HG02973 (cell line): ENCODE results near the gene C11orf42.

Experiments used
- ATAC-seq: cut with Tn5 transposase; IDR thresholded peaks from one replicate; pipeline ENCODE4 v1.9.1; 2021; ENCODE audit warnings: moderate library complexity; ENCODE audit not compliant: unreplicated experiment

C11orf42 gene, protein sequence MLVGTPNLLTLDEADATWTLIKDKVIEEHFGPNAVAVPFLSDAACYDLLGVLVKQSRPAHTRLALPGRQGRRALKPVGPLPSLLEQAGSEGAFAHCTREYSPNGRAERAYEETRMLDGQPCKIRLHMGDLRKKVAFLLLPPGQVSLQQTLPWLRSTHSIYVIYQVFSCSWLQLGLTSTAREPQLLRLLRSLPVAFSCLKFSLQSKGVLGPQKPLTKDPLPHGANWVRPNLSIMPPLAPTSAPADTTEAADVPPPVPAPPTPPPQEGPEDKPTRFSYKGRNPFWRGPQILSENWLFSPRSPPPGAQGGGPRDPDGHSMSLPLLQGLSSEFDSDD

GRCh38 chr11:6205366-6205765 lies at the start of gene C11orf42:
C11orf42 (plus strand) TSS chr11:6205557; CDS start chr11:6205616, 59 bp downstream.
- no peak for ATAC-seq

- ATAC-seq, result no peak
These were observed 48.6 kb upstream of the C11orf42 start for GRCh38 chr11:6156628-6157359.

DNA sequence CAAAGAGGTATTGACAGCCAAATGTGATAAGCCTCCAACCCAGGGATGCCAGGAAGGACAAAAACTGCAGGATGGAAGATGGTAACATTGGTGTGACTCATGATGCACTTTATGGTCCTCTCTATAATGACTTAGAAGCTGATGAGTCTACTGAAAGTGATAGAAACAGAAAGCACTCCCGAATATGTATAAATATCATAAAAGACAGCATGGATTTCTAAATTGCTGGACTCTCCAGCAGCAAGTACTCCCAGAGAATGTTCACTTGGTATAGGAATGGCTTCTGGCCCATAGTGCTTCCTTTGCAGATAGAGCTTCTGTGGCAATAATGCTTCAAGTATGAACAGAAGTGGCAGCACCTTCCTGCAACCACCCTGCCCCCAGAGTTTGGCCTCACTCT lies 35.1 kb upstream of the C11orf42 start, which contains the start of gene OR52B2:
OR52B2 (minus strand) TSS at position 101 of the 400 bp plus-strand sequence; CDS start at position 101, 0 bp downstream.
- no peak for ATAC-seq

DNA sequence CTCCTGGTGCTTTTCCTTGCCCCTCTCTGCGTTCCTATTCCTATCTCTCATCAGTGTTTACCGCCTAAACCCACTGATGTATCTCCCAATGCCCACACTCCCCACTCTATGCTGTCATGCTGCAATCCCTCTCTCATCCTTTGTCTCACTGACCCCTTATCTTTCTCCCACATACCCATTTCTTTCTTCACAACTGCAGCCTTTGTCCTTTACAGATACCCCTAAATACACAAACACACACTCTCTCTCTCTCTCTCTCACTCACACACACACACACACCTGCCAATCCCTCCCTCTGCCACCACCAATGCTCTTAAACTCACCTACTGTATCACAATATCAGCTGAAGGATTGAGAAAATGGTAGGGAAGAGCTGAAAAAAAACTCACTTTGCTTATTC lies 29.9 kb upstream of the C11orf42 start:
- no peak for ATAC-seq

DNA sequence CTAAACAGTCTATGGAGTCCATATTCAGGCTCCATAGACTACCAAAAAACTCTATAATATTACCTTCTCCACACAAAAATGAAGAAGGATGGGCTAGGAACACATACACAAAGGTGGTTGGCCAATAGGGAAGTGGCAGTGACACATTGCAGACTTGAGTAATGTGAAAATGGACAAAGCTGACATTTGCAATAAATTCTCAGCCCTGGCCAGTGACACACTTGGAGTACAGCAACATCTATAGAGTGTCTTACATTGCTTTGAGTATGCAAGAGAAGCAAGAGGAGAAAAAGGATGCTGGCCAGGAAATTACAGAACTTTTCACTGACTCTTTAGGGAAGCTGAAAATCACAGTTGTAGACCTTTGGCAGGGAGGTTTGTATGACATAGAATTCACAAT lies 13.6 kb upstream of the C11orf42 start:
- ATAC-seq, result no peak

GRCh38 chr11:6194065-6194581 lies 11.2 kb upstream of the C11orf42 start:
- ATAC-seq, result no peak

DNA sequence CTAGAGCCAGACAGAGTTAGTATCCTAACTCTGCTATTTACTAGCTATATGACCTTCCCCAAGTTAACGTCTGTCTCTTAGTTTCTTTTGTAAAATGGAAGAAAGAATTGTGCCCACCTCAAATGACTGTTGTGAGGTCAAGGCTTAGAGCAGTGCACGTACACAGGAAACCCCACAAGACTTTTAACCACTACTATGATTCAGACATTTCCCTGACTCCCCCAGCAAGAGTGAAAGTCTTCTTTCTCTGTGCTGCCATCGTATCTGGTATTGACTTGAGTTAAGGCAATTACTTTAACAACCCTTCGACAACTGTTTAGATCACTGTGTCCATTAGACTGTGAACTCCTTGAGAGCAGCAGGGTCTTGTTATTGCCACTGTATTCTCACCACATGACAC lies 9.0 kb upstream of the C11orf42 start:
- no peak for ATAC-seq

DNA sequence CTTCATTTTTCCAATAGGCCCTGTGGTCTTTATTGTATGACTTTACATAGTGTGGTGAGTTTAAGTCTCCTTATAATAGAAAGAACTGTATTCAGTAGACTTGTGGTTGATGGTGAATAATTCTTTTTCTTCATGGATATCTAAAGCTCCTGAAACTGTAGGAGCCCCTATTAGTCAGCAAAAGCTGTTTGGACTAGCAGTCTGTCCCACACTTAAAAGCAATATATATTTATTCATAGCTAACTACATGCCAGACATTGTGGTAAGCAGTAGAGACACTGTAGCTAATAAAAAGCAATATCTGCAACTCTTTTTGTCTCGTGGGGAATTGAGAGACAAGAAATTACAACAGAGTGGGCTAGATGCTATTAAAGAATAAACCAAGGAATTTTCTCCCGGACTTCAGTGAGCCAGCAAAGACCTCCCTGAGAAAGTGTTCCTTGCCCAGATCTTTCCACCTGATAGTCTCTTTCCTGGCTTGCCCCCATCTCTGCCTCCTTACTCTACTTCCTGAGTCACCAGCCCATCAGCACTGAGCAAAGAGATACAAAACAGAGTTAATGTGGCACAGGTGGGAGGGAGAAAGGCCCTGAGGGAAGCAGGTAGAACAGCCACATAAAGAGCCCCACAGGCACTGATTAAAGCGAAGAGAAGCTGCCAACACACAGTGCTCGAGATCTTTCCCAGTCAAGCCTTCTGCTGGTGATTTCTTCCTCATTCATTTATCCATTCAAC lies 7.7 kb upstream of the C11orf42 start:
- no peak for ATAC-seq

DNA sequence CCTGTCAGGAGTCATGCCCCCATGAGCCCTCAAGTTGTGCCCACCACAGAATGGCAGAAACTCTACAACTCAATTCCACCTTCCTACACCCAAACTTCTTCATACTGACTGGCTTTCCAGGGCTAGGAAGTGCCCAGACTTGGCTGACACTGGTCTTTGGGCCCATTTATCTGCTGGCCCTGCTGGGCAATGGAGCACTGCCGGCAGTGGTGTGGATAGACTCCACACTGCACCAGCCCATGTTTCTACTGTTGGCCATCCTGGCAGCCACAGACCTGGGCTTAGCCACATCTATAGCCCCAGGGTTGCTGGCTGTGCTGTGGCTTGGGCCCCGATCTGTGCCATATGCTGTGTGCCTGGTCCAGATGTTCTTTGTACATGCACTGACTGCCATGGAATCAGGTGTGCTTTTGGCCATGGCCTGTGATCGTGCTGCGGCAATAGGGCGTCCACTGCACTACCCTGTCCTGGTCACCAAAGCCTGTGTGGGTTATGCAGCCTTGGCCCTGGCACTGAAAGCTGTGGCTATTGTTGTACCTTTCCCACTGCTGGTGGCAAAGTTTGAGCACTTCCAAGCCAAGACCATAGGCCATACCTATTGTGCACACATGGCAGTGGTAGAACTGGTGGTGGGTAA lies 6.1 kb upstream of the C11orf42 start, which contains the start of gene OR52W1:
OR52W1 (plus strand) TSS at position 51 of the 637 bp plus-strand sequence; CDS start at position 51, 0 bp downstream.
- no peak for ATAC-seq

- no peak for ATAC-seq
These were observed 4.4 kb upstream of the C11orf42 start for GRCh38 chr11:6200975-6201374.

DNA sequence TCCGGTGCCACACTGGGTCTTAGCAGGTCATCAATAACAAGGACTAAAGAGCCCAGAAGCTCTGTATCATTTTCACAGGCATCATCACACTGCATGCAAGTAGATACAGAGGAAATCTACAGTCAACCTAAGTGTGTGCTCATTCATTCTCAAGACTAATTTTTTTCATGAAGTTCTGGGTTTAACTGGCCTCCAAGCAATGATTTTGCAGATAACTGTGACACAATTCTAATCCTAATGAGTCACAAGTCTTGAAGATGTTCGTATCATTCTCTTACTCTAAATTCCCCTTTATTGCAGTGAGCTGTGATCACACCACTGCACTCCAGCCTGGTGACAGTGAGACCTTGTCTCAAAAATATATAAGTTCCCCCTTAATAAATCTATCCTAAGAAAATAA lies 3.9 kb upstream of the C11orf42 start:
- ATAC-seq, result no peak

GRCh38 chr11:6202041-6202440 lies 3.3 kb upstream of the C11orf42 start:
- ATAC-seq, result no peak

- peak; percentile 61 for ATAC-seq
These were observed 2.0 kb upstream of the C11orf42 start for GRCh38 chr11:6203327-6203726.

DNA sequence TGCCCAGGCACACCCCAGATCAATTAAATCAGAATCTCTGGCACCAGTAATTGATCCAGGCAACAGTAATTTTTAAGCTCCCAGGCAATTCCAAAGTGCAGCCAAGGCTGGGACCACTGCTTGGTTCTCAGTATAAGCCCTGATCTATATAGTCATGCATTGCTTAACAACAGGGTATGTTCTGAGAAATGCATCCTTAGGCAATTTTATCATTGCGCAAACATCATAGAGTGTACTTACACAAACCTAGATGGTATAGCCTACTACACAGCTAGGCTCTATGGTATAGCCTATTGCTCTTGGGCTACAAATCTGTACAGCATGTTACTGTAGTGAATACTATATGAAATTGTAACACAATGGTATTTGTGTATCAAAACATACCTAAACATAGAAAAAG lies 651 bp upstream of the C11orf42 start:
- ATAC-seq, result no peak

DNA sequence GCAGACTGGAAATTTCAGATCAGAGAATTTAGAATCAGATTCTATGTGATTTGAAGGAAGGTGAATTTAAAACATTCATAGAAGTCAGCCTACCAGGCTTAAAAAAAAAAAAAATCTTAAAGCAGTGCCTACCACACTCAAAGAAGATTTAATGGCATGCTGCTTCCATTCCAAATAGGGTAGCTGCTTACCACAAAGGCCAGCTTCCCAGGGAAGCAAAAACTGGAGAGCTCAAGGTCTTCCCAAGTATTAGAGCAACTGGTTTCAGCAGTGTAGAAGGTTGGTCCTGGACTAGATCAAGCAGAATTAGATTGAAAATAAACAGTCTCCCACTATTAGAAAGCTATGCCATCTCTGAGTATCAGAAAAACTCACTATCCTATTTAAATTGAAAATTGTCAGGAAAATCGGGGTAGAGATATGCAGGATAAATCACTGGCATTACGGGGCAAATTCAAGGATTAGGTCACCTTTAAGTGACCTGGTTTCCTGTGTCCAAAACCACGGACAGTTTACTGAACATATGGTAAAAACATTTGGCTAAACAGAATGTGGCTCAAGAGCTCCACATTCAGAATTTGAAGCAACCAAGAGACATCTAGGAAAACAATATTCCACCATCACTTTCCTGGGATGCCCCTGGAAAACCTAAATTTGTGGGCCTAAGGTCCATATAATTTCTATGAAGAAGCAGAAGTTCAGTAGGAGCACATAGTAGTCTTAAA lies 1.3 kb downstream of the C11orf42 start:
- no peak for ATAC-seq

GRCh38 chr11:6209801-6210200 lies 4.4 kb downstream of the C11orf42 start:
- ATAC-seq, result no peak

GRCh38 chr11:6210274-6210955 lies 5.1 kb downstream of the C11orf42 start:
- no peak for ATAC-seq

DNA sequence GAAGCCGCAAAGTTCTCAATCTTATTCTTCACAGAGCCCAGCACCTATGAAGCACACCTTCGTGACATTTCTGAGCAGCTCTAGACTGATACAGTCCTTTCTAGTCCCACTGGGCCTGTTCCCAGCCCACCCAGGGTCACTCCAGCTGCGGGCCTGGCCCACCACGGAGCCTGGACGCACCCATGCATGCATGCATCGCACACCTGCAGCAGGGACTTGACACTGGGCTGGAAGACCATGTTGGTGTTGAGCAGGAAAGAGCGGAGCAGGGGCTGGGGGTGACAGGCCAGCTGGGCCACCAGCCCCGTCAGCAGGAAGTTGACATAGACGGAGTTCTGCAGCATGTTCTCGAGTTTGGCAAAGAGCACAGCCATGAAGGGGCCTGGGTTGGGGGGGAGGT lies 9.2 kb downstream of the C11orf42 start:
- ATAC-seq, result no peak

DNA sequence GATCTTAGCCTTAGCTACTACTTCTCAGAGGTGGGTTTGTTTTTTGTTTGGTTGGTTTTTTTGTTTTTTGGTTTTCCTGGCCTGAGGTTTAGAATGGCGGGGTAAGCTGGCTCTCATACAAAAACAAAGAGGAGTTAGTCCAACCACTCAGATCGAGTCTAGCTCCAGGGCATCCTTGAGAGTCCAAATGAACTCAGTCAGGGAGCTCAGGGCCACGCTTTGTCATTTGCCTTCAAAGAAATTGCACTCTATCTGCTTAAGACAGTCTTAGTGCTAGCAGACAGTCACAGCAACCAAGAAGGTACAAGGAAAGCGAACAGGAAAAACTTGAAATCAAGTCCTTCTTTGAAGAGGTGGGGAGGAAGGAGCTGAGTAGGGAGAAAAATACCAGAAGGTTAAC lies 11.1 kb downstream of the C11orf42 start:
- ATAC-seq, result no peak

GRCh38 chr11:6217722-6218121 lies 12.4 kb downstream of the C11orf42 start:
- ATAC-seq, result no peak
